Frontal cortex (tissue), 4 donors: ENCODE measurements around the gene GATM. TPM values are rescaled to one million over a fixed set of nuclear protein-coding genes. Genes with fewer than 3 reads are reported as not detected.
"Not testable (repeated sequence)": the region's sequence is repeated elsewhere in the genome, so short reads cannot be mapped to it uniquely, and the experiment has no call there.

Experiments
- DNase-seq, 2 donors: peaks; one replicate each; pipeline ENCODE4 v3.0.0; 2012; ENCODE audit warnings: low spot score in 2 of 2
- FAIRE-seq: peaks from 2 replicates; lab custom pipeline; 2012; peaks lifted over from hg19 to GRCh38; lab: Jason Lieb, UNC
- total RNA-seq: library from RNA; depleted of rRNA; stranded (reverse); fragments of >200 nt; gene quantifications from one replicate; pipeline ENCODE4 v1.2.3, GENCODE V29; 2014
- donor health status: control.
- donor health status: control.
- donor health status: control.

GATM gene
- total RNA-seq, 1 donor from 2014 or later: 91.3 TPM

DNA sequence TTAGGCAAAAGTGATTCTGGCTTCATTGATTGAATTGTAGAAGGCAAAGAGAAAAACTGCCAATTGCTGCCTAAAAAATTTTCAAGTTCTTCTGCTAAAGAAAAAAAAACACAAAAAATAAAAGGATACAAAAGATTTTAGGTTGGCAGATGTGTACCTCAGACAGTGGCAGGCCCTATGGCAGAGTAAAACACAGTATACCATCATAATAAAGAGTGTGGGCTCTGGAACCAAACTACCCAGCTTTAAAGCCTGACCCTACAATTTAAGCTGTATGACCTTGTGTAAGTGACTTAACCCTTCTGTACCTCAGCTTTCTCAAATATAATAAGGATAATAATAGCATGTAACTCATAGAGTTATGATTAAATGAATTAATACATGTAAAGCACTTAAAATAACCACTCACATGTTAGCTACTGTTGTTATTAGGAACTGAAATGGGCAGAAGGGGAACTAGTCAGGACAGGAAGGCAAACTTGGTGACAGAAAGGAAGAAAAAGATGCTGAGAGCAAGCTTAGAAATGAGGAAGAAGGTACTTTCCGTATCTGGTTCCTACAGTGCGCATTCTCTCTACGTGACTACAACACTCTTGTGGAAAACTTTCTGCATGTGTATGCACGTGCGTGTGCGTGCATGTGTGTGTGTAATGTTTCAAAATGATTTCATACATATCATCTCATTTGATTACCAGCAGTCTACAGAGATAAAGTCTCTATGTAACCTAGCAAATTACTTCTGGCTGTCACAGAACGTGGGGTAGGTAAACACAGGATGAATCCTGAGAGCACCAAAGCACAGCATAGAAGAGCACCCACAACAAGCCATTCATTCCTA, 13.6 kb upstream of the GATM start:
- DNase-seq (no peak), FAIRE-seq (no peak)

DNA sequence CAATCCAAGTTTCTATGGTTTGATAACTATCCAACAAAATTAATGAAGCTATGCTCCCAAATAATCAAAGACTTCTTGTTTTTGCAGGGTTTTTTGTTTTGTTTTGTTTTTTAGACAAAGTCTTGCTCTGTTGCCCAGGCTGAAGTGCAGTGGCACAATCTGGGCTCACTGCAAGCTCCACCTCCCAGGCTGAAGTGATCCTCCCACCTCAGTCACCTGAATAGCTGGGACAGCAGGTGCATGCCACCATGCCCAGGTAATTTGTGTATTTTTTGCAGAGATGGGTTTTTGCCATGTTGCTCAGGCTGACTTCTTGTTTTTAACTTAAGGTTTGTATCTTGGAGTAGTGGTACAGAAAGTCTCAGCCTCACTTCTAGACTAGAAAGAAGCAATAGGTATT, 11.0 kb upstream of the GATM start:
- no peak for FAIRE-seq
- no peak for DNase-seq

DNA sequence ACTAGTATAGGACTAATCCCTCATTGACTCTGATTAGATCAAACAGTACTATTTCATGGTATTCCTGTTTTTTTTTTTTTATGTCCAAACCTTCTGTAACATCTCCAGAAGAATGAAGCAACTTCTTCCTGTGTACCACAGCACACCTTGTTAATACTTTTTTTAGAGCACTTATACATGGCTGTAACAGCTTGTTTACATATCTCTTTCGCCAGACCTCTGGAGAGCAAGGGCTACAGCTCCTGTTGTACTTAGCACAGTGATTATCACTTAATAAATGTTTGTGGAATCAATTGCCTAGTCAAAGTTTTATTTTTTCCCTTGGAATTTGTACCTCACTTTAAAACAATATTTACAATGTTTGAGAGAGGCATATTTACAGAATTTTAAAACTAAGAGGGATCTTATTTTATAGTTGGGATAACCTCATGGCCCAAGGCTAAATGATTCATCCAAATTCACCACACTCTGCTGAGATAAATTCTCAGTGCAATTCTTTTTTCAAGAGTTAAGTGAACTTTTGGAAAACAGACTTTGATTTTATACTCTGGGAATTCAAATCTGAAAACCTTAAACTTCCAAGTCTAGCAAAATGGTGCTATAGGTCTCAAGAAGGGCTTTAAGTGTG, 9.2 kb upstream of the GATM start:
- FAIRE-seq: no peak
- no peak for DNase-seq

DNA sequence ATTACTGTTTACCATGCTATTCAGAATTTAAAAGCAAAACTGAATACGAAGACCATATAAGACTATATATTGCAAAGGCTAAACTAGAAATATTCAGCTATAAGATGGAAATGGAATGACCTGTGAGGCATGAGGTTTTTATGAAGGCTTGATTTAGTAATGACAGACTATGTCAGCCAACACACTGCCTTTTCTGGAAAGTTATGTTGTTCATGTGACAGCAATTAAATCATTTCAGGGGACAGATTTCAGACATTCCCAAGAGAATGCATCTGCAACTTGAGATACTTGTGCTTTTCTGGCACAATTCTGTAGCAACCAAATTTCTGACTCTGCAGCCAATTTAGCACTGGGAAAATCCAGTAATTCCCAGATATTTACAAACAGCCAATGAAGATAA, 8.6 kb upstream of the GATM start:
- FAIRE-seq (no peak), DNase-seq (no peak)

DNA sequence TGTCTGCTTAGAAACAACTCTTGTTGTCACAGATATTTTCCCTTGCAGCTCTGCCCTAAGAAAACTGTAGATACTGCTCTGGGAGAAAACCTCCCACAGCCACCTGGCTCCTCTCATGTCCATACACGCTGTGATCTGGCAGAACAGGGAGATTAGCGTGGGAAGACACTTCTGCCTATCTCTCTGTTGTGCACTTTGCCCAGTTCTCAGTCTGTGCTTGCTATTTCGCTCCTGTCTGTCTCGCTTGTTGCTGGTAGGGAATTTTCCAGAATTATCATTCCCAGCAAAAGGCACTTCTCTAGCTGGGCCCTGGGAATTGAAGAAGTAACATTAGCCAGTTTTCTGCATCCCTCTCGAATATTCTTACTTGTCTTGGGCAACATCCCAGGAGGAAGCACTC, 8.1 kb upstream of the GATM start:
- no peak for FAIRE-seq
- no peak for DNase-seq

DNA sequence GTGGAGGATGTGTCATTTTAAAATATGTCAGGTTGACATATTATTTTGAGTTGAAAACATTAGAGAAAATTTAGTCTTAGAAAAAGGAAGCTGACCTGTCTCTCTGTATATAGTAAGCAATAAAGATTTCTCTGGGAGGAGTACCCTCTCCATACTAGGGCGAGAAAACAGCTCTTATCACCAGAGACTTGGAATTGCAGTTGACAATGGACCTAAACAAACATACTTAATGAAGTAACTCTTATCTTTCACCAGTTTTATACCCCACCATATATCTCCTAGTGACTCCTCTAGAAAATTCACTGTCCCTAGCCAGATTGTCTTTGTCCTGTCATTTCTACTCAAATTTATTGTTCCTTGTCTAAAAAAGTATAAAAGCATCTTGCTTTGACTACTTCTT, 7.2 kb upstream of the GATM start:
- FAIRE-seq (no peak), DNase-seq (no peak)

DNA sequence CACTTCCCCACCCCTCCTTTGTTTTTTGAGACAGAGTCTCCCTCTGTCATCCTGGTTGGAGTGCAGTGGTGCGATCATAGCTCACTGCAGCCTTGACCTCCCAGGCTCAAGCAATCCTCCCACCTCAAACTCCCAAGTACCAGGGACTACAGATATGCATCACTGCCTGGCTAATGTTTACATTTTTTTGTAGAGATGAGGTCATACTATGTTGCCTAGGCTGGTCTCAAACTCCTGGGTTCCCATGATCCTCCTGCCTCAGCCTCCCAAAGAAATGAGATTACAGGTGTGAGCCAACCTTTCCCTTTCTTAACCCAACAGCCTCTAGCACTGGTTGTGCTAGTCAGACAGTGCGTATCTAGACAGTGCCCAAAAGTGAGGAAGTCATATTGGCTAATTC, 6.4 kb upstream of the GATM start:
- FAIRE-seq (no peak), DNase-seq (no peak)

DNA sequence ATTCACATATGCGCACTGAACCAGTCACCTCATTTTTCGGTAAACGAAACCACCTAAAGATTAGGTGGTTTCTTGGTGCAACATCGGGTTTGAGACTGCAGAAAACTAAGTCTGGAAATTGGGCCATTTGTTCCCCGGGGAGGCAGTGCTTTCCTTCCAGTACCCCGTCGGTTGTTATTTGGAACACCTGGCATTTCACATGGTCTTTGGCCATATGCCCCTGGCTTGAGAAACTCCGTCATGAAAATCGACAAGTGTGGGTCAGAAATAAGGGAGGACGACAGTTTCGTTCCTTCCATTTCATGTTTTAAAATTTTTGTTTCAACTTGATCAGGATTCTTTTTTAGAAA, 544 bp upstream of the GATM start:
- FAIRE-seq: no peak
- peak in 1 of 2 donors; percentile 43 for DNase-seq

DNA sequence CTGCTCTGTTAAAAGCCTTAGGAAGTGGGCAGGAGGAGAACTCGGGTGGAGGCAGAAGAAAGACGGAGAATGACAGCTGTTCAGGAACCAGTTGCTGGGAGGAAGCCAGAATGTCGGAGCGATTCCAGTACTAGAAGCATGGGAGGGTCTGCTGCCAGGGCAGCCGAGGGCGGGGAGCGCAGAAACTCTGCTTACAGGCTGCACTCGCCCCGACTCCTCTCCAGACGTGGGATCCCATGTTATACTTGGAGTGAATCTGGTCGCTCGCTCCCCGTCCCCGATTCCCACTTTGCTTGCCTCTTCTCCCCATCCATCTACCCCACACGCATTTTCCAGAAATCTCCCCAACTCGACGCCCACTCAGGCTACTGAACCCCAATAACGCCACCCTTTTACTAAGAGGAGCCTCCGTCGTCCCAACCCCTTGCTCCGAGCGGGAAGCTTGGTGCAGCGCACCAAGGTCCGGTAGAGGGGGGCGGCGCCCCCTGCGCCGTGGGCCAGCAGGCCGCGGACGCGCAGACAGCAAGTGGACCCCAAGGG, 665 bp downstream of the GATM start:
- FAIRE-seq: no peak
- peak; percentile 31 to 46 for DNase-seq

DNA sequence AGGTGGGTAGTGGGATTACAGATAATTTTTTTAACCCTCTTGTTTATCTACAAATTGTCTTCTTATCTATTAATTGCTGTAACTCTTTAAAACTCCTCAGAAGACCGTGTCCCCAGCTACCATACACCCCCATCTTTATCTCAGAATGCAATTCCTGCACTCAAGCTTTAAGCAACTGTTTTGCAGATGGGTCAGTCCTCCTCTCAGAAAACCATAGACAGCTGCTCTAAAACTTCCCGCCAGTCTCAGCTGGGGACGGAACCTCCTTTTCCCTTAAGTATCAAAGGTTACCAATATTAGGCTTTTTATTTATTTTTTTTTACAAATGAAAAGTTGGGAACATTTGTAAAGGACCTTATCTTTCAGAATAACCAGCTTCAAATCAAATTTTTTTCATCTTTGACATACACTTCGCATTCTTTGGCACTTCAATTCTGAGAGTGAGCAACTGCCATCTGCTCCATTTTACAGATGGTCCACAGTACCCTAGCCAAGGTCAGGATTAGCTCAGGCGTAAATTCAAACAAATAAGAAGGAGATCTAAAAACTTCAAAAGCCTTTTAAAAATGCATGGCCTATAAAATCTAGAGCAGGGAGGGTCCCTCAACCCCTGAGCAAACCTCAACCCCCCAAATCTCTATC, 1.3 kb downstream of the GATM start:
- no peak for FAIRE-seq
- DNase-seq: no peak

DNA sequence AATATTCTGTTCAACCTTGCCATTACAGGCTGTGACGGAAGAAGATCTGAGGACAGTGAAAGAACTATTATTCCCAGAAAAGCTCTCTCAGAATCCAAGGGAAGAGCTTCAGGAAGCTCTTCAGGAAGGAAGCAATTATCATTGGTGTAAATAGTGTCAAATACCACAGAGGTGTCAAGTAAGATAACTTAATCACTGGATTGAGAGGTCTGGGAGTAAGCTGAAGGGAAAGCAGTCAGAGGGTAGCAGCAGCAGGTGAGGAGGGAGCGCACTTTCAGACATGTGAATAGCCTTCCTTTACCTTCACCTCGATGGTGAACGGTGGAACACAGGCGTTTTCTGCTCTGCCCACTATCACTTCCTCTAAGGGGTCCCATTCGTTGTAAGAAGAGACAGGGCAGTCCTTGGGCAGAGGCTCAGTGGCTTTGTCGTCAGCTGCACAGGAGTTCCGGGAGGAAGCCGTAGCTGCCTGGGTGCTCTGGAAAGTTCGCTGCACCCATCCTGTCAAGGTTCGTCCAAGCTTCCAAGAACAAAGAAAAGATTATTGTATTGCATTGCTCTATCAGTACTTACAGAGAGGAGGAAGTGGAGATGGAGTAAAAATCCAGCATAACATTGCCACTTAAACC, 1.9 kb downstream of the GATM start:
- DNase-seq: no peak
- no peak for FAIRE-seq

DNA sequence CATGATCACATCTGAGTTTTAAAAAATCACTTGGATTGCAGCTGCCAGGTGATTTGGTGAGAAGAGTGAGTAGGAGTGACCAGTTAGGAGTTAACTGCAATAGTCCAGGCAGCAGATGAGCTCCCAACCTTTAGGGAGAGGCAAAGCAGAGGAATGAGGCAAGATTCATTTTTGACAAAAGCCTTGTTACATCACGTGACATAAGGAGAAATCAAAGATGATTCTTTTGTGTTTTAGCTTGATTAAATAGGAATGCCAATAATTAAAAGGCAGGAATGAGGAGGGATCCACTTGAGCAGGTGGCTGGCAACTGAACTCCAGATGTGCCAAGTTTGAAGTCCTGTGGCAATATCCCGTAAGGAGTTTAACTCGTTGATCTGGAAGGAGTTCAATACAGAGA, 2.5 kb downstream of the GATM start:
- FAIRE-seq: no peak

DNA sequence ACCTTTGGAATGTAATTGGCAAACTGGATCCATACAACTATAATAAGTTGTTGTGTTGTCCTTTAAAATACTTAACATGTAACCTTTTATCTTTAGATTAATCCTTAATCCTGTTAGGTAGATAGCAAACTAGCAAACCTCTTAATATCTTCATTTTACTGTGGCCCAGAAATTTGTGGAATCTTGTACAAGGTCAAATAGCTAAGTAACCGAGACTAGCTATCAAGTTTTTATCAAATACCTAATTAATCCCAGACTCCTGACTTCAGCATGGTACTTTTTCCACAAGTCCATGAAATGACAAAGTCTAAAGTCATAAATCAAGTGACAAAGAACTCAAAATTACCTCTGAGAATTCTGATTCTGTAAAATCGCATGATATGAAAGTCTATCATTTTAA, 4.4 kb downstream of the GATM start:
- DNase-seq (no peak), FAIRE-seq (no peak)

More for the DNA sequence above, 2.5 kb downstream of the GATM start:
- DNase-seq: no peak

DNA sequence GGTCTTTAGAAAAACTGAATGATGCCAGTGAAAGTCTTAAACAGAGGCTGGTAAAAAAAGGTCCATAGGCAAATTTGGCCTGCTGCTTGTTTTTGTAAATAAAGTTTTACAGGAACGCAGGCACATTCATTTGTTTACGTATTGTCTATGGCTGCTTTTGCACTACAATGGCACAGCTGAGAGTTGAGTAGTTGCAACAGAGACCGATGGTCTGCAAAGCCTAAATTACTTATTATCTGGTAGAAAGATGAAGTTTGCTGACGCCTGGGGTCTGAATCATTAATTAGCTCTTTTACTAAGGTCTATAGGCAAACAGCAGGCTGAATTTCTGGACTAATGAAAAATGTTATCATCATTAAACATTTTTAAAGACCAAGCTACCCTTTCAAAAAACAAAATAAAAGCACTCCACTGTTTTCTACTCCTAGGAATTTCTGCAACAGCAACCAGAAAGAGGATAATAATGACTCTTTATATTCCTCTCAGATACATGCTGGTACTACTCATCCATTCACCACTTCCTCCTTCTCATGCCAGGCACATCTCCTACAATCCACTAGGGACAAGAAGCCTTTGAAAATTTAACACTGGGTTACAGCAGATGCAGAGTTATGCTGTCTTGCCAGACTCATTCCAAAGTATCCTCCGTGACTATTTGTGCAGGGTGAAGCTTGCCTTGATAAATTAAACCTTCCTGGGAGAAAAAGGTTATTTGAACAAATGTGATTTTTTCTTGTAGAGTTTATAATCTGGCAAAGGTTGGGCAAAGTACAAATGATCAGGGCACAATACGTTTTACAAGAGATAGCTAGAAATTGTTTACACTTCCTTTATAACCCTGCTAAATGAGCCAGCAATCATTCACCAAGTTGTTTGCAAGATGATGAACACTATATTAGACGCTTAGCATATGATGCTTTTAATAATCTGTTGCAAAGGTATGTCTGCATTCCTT, 6.0 kb downstream of the GATM start:
- FAIRE-seq (peak; percentile 98), DNase-seq (peak; percentile 51 to 66)

DNA sequence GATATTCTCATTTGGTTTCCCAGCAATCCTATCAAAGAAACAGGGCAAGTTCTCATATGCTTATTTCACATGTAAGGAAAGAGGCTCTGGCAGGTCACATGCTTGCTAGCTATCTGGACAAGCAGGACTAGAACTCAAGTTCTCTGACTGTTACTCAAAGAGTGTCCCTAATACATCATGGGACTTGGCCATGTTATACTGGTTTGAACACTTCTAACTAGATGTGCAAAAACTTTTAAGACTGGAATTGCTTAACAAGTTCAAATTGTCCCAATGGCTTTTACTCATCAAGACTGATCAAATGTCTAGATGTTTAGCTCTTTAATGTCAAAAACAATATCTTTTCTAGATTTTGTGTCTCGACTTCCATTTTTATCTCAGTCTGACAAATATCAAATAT, 6.8 kb downstream of the GATM start:
- DNase-seq (no peak), FAIRE-seq (no peak)

DNA sequence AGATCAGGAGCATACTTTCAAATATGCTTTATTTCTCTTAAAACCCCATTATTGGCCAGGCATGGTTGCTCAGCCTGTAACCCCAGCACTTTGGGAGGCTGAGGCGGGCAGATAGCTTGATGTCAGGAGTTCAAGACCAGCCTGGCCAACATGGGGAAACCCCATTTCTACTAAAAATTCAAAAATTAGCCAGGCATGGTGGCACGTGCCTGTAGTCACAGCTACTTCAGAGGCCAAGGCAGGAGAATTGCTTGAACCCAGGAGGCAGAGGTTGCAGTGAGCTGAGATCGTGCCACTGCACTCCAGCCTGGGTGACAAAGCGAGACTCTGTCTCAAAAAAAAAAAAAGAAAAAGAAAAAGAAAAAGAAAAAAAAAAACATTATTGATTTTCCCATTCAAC, 8.3 kb downstream of the GATM start:
- not testable (repeated sequence) for DNase-seq, FAIRE-seq

DNA sequence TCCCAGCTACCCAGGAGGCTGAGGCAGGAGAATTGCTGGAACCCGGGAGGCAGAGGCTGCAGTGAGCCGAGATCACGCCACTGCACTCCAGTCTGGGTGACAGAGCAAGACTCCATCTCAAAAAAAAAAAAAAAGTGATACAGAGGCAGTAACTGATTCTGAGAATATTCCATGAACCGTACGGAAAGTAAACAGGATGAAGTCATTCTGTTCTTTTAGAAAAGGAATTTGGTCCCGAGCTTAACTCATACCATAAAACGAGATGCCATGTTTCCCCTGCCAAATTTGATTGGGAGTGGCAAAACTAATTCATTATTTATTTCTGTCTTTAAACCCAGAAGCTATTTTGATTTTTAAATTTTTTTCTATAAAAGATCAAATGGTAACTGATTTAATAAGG, 11.1 kb downstream of the GATM start:
- not testable (repeated sequence) for FAIRE-seq, DNase-seq

DNA sequence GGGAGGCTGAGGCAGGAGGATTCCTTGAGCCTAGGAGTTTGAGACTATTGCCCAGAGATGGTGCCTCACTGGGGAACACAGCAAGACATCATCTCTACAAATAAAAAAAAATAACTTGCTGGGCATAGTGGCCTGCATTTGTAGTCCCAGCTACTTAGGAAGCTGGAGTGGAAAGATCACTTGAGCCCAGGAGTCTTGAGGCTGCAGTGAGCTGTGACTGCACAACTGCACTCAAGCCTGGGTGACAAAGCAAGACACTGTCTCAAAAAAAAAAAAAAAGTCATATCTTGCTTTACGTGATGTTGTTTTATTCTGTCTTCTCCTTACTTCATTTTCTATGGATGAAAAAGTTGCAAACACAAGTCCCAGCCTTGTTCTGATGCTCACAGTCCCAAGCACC, 14.1 kb downstream of the GATM start:
- DNase-seq (no peak), FAIRE-seq (no peak)

DNA sequence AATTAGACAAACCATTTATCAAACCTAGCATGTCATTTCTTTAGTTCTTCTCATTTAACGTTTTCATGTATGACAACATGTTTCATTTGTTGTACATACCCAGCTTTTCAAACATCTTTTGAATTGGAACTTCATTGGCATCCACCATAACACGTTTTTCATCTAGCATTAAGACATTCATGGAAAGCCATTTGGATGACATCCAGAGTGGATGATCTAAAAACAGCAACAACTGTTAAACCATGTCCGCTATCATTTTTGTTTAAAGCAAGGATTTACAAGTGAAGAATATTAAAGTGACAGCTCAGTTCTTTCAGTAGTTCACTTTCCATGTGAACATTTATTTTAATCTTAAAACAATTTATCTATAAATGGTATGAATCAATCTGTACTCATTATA, 14.5 kb downstream of the GATM start:
- DNase-seq (no peak), FAIRE-seq (no peak)
